ENCODE results near the gene CDKN2B-AS1. TPM values are rescaled to one million over a fixed set of nuclear protein-coding genes. Genes with fewer than 3 reads are reported as not detected.

CDKN2B-AS1 gene
- total and polyA plus RNA-seq, 2 experiments from 2014 or later = not detected

- no peaks in the 10 kb centered on the region for H3K36me3 ChIP-seq
- TF ChIP-seq CTCF (IDR thresholded peaks at IDR 0.05; ENCODE audit: low read depth, low read length) = no peak
- H3K27ac ChIP-seq = no peak overlapping the region
- H3K9me3 ChIP-seq (ENCODE audit: low read depth) = no peaks in the 10 kb centered on the region
- DNase-seq (ENCODE audit: low read depth in 1 of 2, low spot score in 1 of 2) = no peak
- H3K27me3 ChIP-seq = peaks cover 3% of the 10 kb centered on the region
- H3K4me1 ChIP-seq (ENCODE audit: low read depth) = no peaks in the 10 kb centered on the region
- H3K4me3 ChIP-seq = no peak overlapping the region
These were observed 49.3 kb downstream of the CDKN2B-AS1 start for GRCh38 chr9:22043928-22044327.

GRCh38 chr9:22044583-22044982 lies 50.0 kb downstream of the CDKN2B-AS1 start:
- H3K4me3 ChIP-seq = no peak overlapping the region
- no peaks in the 10 kb centered on the region for H3K36me3 ChIP-seq
- H3K27me3 ChIP-seq = peaks cover 3% of the 10 kb centered on the region
- no peaks in the 10 kb centered on the region for H3K4me1 ChIP-seq (ENCODE audit: low read depth)
- TF ChIP-seq CTCF (IDR thresholded peaks at IDR 0.05; ENCODE audit: low read depth, low read length) = no peak
- H3K9me3 ChIP-seq (ENCODE audit: low read depth) = no peaks in the 10 kb centered on the region
- peak in 1 of 2 donors; percentile 86 for DNase-seq (ENCODE audit: low read depth in 1 of 2, low spot score in 1 of 2)
- no peak overlapping the region for H3K27ac ChIP-seq

- Histone ChIP-seq H3K27me3 (peaks cover 3% of the 10 kb centered on the region), H3K27ac (no peak overlapping the region), H3K36me3 (no peaks in the 10 kb centered on the region), H3K4me3 (no peak overlapping the region), H3K4me1 (ENCODE audit: low read depth) (no peaks in the 10 kb centered on the region), H3K9me3 (ENCODE audit: low read depth) (no peaks in the 10 kb centered on the region)
- DNase-seq (ENCODE audit: low read depth in 1 of 2, low spot score in 1 of 2) = no peak
- TF ChIP-seq CTCF (IDR thresholded peaks at IDR 0.05; ENCODE audit: low read depth, low read length) = no peak
These were observed 50.8 kb downstream of the CDKN2B-AS1 start for GRCh38 chr9:22045423-22045822.

- TF ChIP-seq CTCF (IDR thresholded peaks at IDR 0.05; ENCODE audit: low read depth, low read length) = no peak
- Histone ChIP-seq H3K27ac (no peak overlapping the region), H3K9me3 (ENCODE audit: low read depth) (no peaks in the 10 kb centered on the region), H3K4me3 (no peak overlapping the region), H3K4me1 (ENCODE audit: low read depth) (no peaks in the 10 kb centered on the region), H3K36me3 (no peaks in the 10 kb centered on the region), H3K27me3 (peaks cover 3% of the 10 kb centered on the region)
- no peak for DNase-seq (ENCODE audit: low read depth in 1 of 2, low spot score in 1 of 2)
These were observed 51.8 kb downstream of the CDKN2B-AS1 start for GRCh38 chr9:22046243-22046885.

GRCh38 chr9:22047596-22047995 lies 53.0 kb downstream of the CDKN2B-AS1 start:
- no peak overlapping the region for H3K4me3 ChIP-seq
- TF ChIP-seq CTCF (IDR thresholded peaks at IDR 0.05; ENCODE audit: low read depth, low read length) = no peak
- peaks cover 3% of the 10 kb centered on the region for H3K27me3 ChIP-seq
- no peaks in the 10 kb centered on the region for H3K4me1 ChIP-seq (ENCODE audit: low read depth)
- no peaks in the 10 kb centered on the region for H3K9me3 ChIP-seq (ENCODE audit: low read depth)
- H3K27ac ChIP-seq = no peak overlapping the region
- no peak for DNase-seq (ENCODE audit: low read depth in 1 of 2, low spot score in 1 of 2)
- H3K36me3 ChIP-seq = no peaks in the 10 kb centered on the region
